Adrenal gland (tissue), 5 donors: Measurements from ENCODE around the gene TANC1.

Experiments
- CTCF ChIP-seq, 6 experiments: fragments of 450-650 bp in 4 of 6; fragments of 200-600 bp in 2 of 6; sonication (generic) in 1 of 6; IDR thresholded peaks; 1 replicate in 5 of 6; 2 replicates in 1 of 6; pipeline versions ENCODE4 v1.5.1 to v1.8.0; 2016 to 2021; ENCODE audit warnings: antibody characterized with exemption in 6 of 6, mild to moderate bottlenecking in 2 of 6, moderate library complexity in 1 of 6
- POLR2A ChIP-seq, 2 donors: fragments of 450-650 bp; IDR thresholded peaks; one replicate each; pipeline ENCODE4 v1.6.1; 2017; ENCODE audit warnings: antibody characterized with exemption in 2 of 2, mild to moderate bottlenecking in 2 of 2, moderate library complexity in 1 of 2
- donor health status: DM: no; HTN: no; CAD: no.

GRCh38 chr2:159227467-159227866 is 259.0 kb downstream of the TANC1 start:
- TF ChIP-seq POLR2A (IDR thresholded peaks at IDR 0.05), result no peak
- TF ChIP-seq CTCF (IDR thresholded peaks at IDR 0.05), result no peak
